T-helper 1 cell (primary cell): ENCODE measurements around the gene PSORS1C1.
"Not testable (repeated sequence)": the region's sequence is repeated elsewhere in the genome, so short reads cannot be mapped to it uniquely, and the experiment has no call there.

Experiments
- DNase-seq, 5 donors: peaks; one replicate each; pipeline ENCODE4 v3.0.0-alpha.2; 2012 to 2020

The PSORS1C1 gene

DNA sequence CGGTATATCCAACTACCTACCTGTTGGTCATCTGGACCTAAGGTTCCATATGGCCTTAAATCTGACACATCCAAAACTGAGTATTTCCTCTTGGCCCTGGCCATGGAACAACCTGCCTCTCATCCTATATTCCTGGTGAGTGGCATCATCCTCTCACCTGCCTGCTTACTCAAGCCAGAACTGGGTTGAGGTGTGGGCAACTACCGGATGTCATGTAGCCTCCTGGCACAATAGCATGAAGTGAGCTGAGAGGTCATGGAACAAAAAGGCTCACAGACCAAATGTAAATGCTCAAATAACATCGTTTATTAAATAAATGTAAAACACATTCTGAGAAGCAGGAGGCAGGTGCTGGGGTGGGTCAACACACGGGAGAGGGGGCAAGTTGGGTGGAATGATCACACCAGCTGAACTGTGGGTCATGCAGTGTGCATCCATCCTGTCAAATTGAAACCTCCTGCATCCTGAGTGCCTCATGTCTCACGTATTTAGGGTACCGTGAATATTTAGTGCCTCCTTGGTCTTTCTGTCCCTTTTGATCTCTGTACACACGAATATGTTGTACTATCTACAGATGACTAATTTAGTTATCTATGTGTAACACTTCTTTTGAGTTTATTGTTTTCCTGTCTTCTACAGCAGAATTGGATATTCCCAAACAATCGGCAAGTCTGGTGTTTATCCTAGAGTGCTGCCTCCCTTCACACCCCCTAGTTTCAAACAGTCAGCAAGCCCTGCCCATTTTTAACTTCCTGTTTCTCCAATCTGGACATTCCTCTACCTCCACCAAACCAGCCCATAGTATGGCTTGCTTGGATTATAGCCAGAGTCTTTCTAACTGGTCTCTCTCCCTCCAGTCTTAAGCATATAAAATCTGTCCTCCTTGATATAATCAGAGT lies 63.8 kb downstream of the PSORS1C1 start:
- DNase-seq = peak in 1 of 5 donors; percentile 65

DNA sequence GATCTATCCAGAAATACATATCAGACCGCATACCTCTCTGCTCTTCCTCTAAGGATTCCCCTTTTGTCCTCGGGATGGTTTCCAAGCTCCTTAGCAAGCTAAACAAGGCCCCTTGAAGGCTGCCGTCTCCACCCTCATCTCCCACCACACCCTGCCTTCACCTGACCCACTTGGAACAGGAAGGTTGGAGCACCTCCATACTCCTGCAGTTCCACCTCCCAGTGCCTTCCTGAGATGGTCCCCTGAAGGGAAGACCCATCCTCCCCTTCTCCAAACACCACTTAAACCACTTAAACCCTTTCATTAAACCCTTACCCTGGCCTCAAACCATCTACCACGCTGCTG lies 64.4 kb downstream of the PSORS1C1 start:
- DNase-seq = no peak

DNA sequence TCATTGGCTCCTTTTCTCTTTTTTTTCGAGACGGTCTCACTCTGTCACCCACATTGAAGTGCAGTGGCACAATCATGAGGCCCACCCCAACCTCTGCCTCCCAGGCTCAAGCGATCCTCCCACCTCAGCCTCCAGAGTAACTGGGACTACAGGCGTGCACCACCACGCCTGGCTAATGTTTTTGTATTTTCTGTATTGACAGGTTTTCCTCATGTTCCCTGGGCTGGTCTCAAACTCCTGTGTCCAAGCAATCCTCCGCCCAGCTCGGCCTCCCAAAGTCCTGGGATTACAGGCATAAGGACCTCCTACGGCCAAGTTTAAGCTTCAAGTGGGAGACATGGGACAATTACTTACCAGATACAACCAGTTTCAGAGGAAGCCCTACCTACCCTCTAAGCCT lies 65.3 kb downstream of the PSORS1C1 start:
- DNase-seq = no peak

DNA sequence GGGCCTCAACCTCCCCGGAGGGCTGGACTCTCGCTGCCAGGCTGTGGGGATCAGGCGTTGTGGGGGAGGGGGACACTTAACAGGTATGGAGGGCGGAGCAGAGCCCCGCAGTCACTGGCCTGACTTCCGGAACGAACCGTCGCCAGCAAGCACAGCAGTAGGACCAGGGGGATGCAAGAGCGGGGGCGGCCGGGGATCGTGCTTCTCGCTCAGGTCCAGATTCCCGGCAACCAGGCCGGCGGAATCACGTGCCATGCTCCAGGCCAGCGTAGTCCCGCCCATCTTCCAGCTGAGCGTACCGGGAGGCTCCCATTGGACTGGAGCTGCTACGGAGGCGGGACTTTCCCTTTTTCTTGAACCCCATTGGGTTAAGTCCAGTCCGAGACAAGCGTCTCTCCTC lies 65.9 kb downstream of the PSORS1C1 start:
- DNase-seq = peak; percentile 46 to 77 (median 60)

DNA sequence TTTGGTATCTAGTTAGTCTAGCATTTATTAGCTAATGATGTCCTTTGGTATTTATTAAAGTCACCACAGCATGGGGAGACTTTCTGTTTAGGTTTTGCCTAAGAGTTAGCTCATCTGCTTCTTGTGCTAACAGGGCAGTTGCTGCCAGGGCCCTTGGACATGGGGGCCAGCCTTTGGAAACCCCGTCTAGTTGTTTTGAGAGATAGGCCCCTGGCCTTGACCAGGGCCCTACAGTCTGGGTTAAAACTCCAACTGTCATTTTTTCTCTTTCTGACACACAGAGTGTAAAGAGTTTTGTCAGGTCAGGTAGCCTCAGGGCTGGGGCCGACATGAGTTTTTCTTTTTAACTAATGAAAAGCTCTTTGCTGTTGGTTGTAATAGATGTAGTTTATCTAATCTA lies 68.7 kb downstream of the PSORS1C1 start:
- DNase-seq = not testable (repeated sequence)

GRCh38 chr6:31183859-31184258 lies 69.3 kb downstream of the PSORS1C1 start:
- DNase-seq = not testable (repeated sequence)

- DNase-seq = peak in 1 of 5 donors; percentile 31
Observed at GRCh38 chr6:31185695-31186051, 71.1 kb downstream of the PSORS1C1 start.

GRCh38 chr6:31186052-31186734 lies 71.6 kb downstream of the PSORS1C1 start:
- DNase-seq = no peak

- DNase-seq = no peak
Observed at GRCh38 chr6:31187780-31188194, 73.2 kb downstream of the PSORS1C1 start.

DNA sequence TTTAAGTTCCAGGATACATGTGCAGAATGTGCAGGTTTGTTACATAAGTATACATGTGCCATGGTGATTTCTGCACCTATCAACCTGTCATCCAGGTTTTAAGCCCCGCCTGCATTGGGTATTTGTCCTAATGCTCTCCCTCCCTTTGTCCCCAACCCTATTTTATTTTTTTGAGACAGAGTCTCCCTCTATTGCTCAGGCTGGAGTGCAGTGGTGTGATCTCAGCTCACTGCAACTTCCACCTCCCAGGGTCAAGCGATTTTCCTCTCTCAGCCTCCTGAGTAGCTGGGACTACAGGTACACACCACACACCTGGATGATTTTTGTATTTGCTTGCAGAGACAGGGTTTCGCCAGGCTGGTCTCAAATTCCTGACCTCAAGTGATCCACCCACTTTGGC lies 74.6 kb downstream of the PSORS1C1 start:
- DNase-seq = not testable (repeated sequence)
